ENCODE results near the gene S1PR5.
"Not testable (repeated sequence)": the region's sequence is repeated elsewhere in the genome, so short reads cannot be mapped to it uniquely, and the experiment has no call there.

Gene S1PR5

DNA sequence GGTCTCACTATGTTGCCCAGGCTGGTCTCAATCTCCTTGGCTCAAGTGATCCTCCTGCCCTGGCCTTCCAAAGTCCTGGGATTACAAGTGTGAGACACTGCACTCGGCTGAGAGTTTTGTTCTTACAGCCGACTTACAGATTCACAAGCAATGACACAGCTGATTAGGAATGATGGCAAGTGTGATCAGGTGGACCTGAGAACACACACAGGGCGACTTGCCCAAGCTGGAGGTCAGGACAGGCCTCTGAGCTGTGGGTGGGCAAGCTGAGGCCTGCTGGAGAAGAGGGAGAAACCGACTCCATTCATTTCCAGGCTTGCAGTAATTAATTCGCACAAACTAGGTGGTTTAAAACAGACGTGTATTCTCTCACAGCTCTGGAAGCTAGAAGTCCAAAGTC is 18.4 kb upstream of the S1PR5 start:
- no peak for TF ChIP-seq CTCF (conservative IDR thresholded peaks at IDR 0.05; ENCODE audit: low read length)
- DNase-seq (ENCODE audit: low read depth): no peak
- no peak overlapping the region for H3K4me3 ChIP-seq (ENCODE audit: low read length)

DNA sequence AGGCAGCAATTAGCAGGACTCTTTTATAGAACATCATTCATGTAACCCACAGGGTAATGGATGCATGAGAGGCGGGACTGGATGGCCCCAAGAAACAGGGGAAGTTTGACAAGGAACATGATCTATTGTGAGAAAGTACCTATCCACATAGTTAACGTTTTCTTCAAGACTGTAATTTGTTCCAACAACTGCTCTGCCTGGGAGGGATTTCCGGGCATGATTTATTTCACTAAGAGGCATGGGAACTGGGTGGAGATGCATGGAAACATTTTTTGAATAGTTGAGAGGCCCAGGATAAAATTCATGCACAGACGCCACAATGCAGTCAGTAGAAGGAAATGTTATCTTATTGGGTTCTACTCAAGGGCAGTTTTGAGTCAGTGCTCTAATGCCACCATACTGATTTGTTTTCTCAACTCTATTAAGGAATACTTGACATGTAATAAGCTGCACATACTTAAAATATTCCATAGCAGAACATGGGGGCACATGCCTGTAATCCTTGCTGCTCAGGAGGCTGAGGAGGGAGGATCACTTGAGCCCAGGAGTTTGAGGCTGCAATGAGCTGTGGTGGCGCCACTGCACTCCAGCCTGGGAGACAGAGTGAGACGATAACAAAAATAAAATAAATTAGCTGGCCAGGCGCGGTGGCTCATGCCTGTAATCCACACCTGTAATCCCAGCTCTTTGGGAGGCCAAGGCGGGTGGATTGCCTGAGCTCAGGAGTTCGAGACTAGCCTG is 16.6 kb upstream of the S1PR5 start:
- peak; percentile 96 for DNase-seq (ENCODE audit: low read depth)
- no peak for TF ChIP-seq CTCF (conservative IDR thresholded peaks at IDR 0.05; ENCODE audit: low read length)
- H3K4me3 ChIP-seq (ENCODE audit: low read length): no peak overlapping the region

DNA sequence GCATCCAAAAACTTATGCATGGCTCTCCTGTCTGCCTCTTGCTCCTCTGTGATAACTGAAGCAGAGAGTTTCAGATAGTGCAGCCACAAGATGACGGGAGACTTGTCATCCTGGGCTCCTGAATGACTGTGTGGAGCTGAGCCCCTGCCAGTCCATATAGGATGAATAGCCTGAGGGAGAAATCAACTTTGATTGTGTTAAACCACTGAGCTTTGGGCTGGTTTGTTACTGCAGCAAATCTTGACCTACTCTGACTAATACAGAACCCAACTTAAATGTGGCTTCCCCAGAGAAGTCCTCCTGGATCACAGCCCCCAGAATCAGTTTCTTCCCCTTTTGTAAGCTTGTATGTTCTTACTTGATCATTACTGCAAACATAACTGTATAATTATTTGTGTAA is 15.2 kb upstream of the S1PR5 start:
- DNase-seq (ENCODE audit: low read depth): no peak
- TF ChIP-seq CTCF (conservative IDR thresholded peaks at IDR 0.05; ENCODE audit: low read length): no peak
- H3K4me3 ChIP-seq (ENCODE audit: low read length): no peak overlapping the region

GRCh38 chr19:10526887-10527286 is 9.6 kb upstream of the S1PR5 start:
- DNase-seq (ENCODE audit: low read depth); H3K4me3 ChIP-seq (ENCODE audit: low read length): not testable (repeated sequence)

DNA sequence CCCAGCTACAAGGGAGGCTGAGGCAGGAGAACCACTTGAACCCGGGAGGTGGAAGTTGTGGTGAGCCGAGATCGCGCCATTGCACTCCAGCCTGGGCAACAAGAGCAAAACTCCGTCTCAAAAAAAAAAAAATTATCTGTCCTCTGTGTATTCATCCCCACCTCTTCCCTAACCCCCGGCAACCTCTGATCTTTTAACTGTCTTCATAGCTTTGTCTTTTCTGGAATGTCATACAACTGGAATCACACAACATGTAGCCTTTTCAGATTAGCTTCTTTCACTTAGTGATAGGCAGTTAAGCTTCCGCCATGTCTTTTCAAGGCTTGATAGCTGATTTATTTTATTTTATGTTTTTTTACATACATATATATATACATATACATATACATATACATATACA is 8.4 kb upstream of the S1PR5 start:
- no peak for TF ChIP-seq CTCF (conservative IDR thresholded peaks at IDR 0.05; ENCODE audit: low read length)
- no peak for DNase-seq (ENCODE audit: low read depth)
- H3K4me3 ChIP-seq (ENCODE audit: low read length): no peak overlapping the region

GRCh38 chr19:10523135-10523636 is 5.9 kb upstream of the S1PR5 start:
- no peak for TF ChIP-seq CTCF (conservative IDR thresholded peaks at IDR 0.05; ENCODE audit: low read length)
- H3K4me3 ChIP-seq (ENCODE audit: low read length): no peak overlapping the region
- no peak for DNase-seq (ENCODE audit: low read depth)

GRCh38 chr19:10521461-10522171 is 4.4 kb upstream of the S1PR5 start:
- TF ChIP-seq CTCF (conservative IDR thresholded peaks at IDR 0.05; ENCODE audit: low read length): no peak
- no peak for DNase-seq (ENCODE audit: low read depth)
- H3K4me3 ChIP-seq (ENCODE audit: low read length): no peak overlapping the region
